ENCODE measurements around the gene DTWD2.

The DTWD2 gene

GRCh38 chr5:119011186-119011585 is 22.8 kb upstream of the DTWD2 start:
- H3K27ac ChIP-seq (replicated peaks; ENCODE audit: low read length): no peak overlapping the region
- no peak overlapping the region for H2BK15ac ChIP-seq (ENCODE audit: low read length)
- no peak for DNase-seq (ENCODE audit: low spot score)
- H2AFZ ChIP-seq (ENCODE audit: low read length): no peak overlapping the region
- H2AK5ac ChIP-seq (ENCODE audit: low read depth, low read length): no peak overlapping the region
- no peak overlapping the region for H3K23ac ChIP-seq (ENCODE audit: low read depth, low read length, poor library complexity)
- no peak overlapping the region for H3K18ac ChIP-seq (ENCODE audit: low read length)
- H2BK5ac ChIP-seq (ENCODE audit: low read length): peak overlapping the region; percentile 53
- peak overlapping the region; percentile 31 for H3K14ac ChIP-seq (ENCODE audit: low read length)
- WGBS, 2 donors (ENCODE audit: extremely low coverage in 2 of 2, insufficient read length in 2 of 2, insufficient replicate concordance in 1 of 2): no CpG with 5 or more reads among the region's 13 CpGs
- H4K8ac ChIP-seq (ENCODE audit: low read depth, low read length): no peak overlapping the region
- no peak overlapping the region for H3K4me3 ChIP-seq (ENCODE audit: low read length in 2 of 2)
- no peak overlapping the region for H2BK120ac ChIP-seq (ENCODE audit: low read depth, low read length)
- H3K9ac ChIP-seq (ENCODE audit: low read depth, low read length, poor library complexity): no peak overlapping the region
- no peaks in the 10 kb centered on the region for H3K4me1 ChIP-seq (ENCODE audit: control insufficient read depth in 2 of 2, insufficient read depth in 1 of 2, low read depth in 1 of 2, low read length in 2 of 2)
- H3K4me2 ChIP-seq (ENCODE audit: insufficient read depth, low read length, poor library complexity, severe bottlenecking): no peak overlapping the region
- H4K91ac ChIP-seq (ENCODE audit: low read depth, low read length, poor library complexity): no peak overlapping the region
- no peaks in the 10 kb centered on the region for H3K27me3 ChIP-seq (ENCODE audit: control insufficient read depth in 3 of 3, insufficient read depth in 3 of 3, low read depth in 1 of 3, low read length in 3 of 3)
- no peaks in the 10 kb centered on the region for H3K79me1 ChIP-seq (ENCODE audit: low read depth, low read length)
- H3K9me3 ChIP-seq (replicated peaks in 1 of 2; ENCODE audit: control insufficient read depth in 2 of 2, insufficient read depth in 1 of 2, low read depth in 1 of 2, low read length in 2 of 2): no peaks in the 10 kb centered on the region
- no peak overlapping the region for H2BK12ac ChIP-seq (ENCODE audit: low read length)
- no peaks in the 10 kb centered on the region for H3K36me3 ChIP-seq (replicated peaks in 1 of 2; ENCODE audit: control insufficient read depth in 2 of 2, insufficient read depth in 2 of 2, low read length in 2 of 2)
- H3K4ac ChIP-seq (ENCODE audit: low read length): no peak overlapping the region

GRCh38 chr5:119010206-119010605 is 21.9 kb upstream of the DTWD2 start:
- no CpG with 5 or more reads among the region's 6 CpGs for WGBS, 2 donors (ENCODE audit: extremely low coverage in 2 of 2, insufficient read length in 2 of 2, insufficient replicate concordance in 1 of 2)
- Histone ChIP-seq H3K4ac (ENCODE audit: low read length) (no peak overlapping the region), H3K9me3 (replicated peaks in 1 of 2; ENCODE audit: control insufficient read depth in 2 of 2, insufficient read depth in 1 of 2, low read depth in 1 of 2, low read length in 2 of 2) (no peaks in the 10 kb centered on the region), H2AK5ac (ENCODE audit: low read depth, low read length) (no peak overlapping the region), H3K14ac (ENCODE audit: low read length) (no peak overlapping the region), H3K4me3 (ENCODE audit: low read length in 2 of 2) (no peak overlapping the region), H3K9ac (ENCODE audit: low read depth, low read length, poor library complexity) (no peak overlapping the region), H2BK5ac (ENCODE audit: low read length) (no peak overlapping the region), H3K4me1 (ENCODE audit: control insufficient read depth in 2 of 2, insufficient read depth in 1 of 2, low read depth in 1 of 2, low read length in 2 of 2) (no peaks in the 10 kb centered on the region), H3K36me3 (replicated peaks in 1 of 2; ENCODE audit: control insufficient read depth in 2 of 2, insufficient read depth in 2 of 2, low read length in 2 of 2) (no peaks in the 10 kb centered on the region), H2BK120ac (ENCODE audit: low read depth, low read length) (no peak overlapping the region), H2BK15ac (ENCODE audit: low read length) (no peak overlapping the region), H3K23ac (ENCODE audit: low read depth, low read length, poor library complexity) (no peak overlapping the region), H2AFZ (ENCODE audit: low read length) (no peak overlapping the region), H3K27me3 (ENCODE audit: control insufficient read depth in 3 of 3, insufficient read depth in 3 of 3, low read depth in 1 of 3, low read length in 3 of 3) (no peaks in the 10 kb centered on the region), H3K27ac (replicated peaks; ENCODE audit: low read length) (no peak overlapping the region), H4K8ac (ENCODE audit: low read depth, low read length) (no peak overlapping the region), H3K79me1 (ENCODE audit: low read depth, low read length) (no peaks in the 10 kb centered on the region), H4K91ac (ENCODE audit: low read depth, low read length, poor library complexity) (no peak overlapping the region), H3K18ac (ENCODE audit: low read length) (no peak overlapping the region), H2BK12ac (ENCODE audit: low read length) (no peak overlapping the region), H3K4me2 (ENCODE audit: insufficient read depth, low read length, poor library complexity, severe bottlenecking) (no peak overlapping the region)
- no peak for DNase-seq (ENCODE audit: low spot score)

- Histone ChIP-seq H3K18ac (ENCODE audit: low read length) (no peak overlapping the region), H2BK15ac (ENCODE audit: low read length) (no peak overlapping the region), H4K8ac (ENCODE audit: low read depth, low read length) (no peak overlapping the region), H2BK120ac (ENCODE audit: low read depth, low read length) (no peak overlapping the region), H3K79me1 (ENCODE audit: low read depth, low read length) (no peaks in the 10 kb centered on the region), H2AK5ac (ENCODE audit: low read depth, low read length) (no peak overlapping the region), H3K4ac (ENCODE audit: low read length) (no peak overlapping the region), H2BK5ac (ENCODE audit: low read length) (no peak overlapping the region), H3K23ac (ENCODE audit: low read depth, low read length, poor library complexity) (no peak overlapping the region), H3K27ac (replicated peaks; ENCODE audit: low read length) (no peak overlapping the region), H3K9me3 (replicated peaks in 1 of 2; ENCODE audit: control insufficient read depth in 2 of 2, insufficient read depth in 1 of 2, low read depth in 1 of 2, low read length in 2 of 2) (no peaks in the 10 kb centered on the region), H3K9ac (ENCODE audit: low read depth, low read length, poor library complexity) (no peak overlapping the region), H2AFZ (ENCODE audit: low read length) (no peak overlapping the region), H3K36me3 (replicated peaks in 1 of 2; ENCODE audit: control insufficient read depth in 2 of 2, insufficient read depth in 2 of 2, low read length in 2 of 2) (no peaks in the 10 kb centered on the region), H3K14ac (ENCODE audit: low read length) (no peak overlapping the region), H3K4me2 (ENCODE audit: insufficient read depth, low read length, poor library complexity, severe bottlenecking) (no peak overlapping the region), H3K4me3 (ENCODE audit: low read length in 2 of 2) (no peak overlapping the region), H4K91ac (ENCODE audit: low read depth, low read length, poor library complexity) (no peak overlapping the region), H3K4me1 (ENCODE audit: control insufficient read depth in 2 of 2, insufficient read depth in 1 of 2, low read depth in 1 of 2, low read length in 2 of 2) (no peaks in the 10 kb centered on the region), H2BK12ac (ENCODE audit: low read length) (no peak overlapping the region), H3K27me3 (ENCODE audit: control insufficient read depth in 3 of 3, insufficient read depth in 3 of 3, low read depth in 1 of 3, low read length in 3 of 3) (no peaks in the 10 kb centered on the region)
- no CpG with 5 or more reads among the region's 1 CpG for WGBS, 2 donors (ENCODE audit: extremely low coverage in 2 of 2, insufficient read length in 2 of 2, insufficient replicate concordance in 1 of 2)
- no peak for DNase-seq (ENCODE audit: low spot score)
Observed at GRCh38 chr5:119009131-119009530, 20.8 kb upstream of the DTWD2 start.

GRCh38 chr5:118999696-119000095 is 11.3 kb upstream of the DTWD2 start:
- Histone ChIP-seq H2BK120ac (ENCODE audit: low read depth, low read length) (no peak overlapping the region), H2BK12ac (ENCODE audit: low read length) (no peak overlapping the region), H3K27me3 (ENCODE audit: control insufficient read depth in 3 of 3, insufficient read depth in 3 of 3, low read depth in 1 of 3, low read length in 3 of 3) (no peaks in the 10 kb centered on the region), H3K9me3 (replicated peaks in 1 of 2; ENCODE audit: control insufficient read depth in 2 of 2, insufficient read depth in 1 of 2, low read depth in 1 of 2, low read length in 2 of 2) (peaks cover 9 to 11% of the 10 kb centered on the region in 2 donors), H2AK5ac (ENCODE audit: low read depth, low read length) (no peak overlapping the region), H3K23ac (ENCODE audit: low read depth, low read length, poor library complexity) (no peak overlapping the region), H3K36me3 (replicated peaks in 1 of 2; ENCODE audit: control insufficient read depth in 2 of 2, insufficient read depth in 2 of 2, low read length in 2 of 2) (no peaks in the 10 kb centered on the region), H3K79me1 (ENCODE audit: low read depth, low read length) (no peaks in the 10 kb centered on the region), H3K4me1 (ENCODE audit: control insufficient read depth in 2 of 2, insufficient read depth in 1 of 2, low read depth in 1 of 2, low read length in 2 of 2) (no peaks in the 10 kb centered on the region), H3K9ac (ENCODE audit: low read depth, low read length, poor library complexity) (no peak overlapping the region), H3K18ac (ENCODE audit: low read length) (no peak overlapping the region), H3K4me2 (ENCODE audit: insufficient read depth, low read length, poor library complexity, severe bottlenecking) (no peak overlapping the region), H4K8ac (ENCODE audit: low read depth, low read length) (no peak overlapping the region), H4K91ac (ENCODE audit: low read depth, low read length, poor library complexity) (no peak overlapping the region), H2BK5ac (ENCODE audit: low read length) (no peak overlapping the region), H3K4ac (ENCODE audit: low read length) (no peak overlapping the region), H3K4me3 (ENCODE audit: low read length in 2 of 2) (no peak overlapping the region), H3K14ac (ENCODE audit: low read length) (no peak overlapping the region), H2BK15ac (ENCODE audit: low read length) (no peak overlapping the region), H2AFZ (ENCODE audit: low read length) (no peak overlapping the region), H3K27ac (replicated peaks; ENCODE audit: low read length) (no peak overlapping the region)
- WGBS, 2 donors (ENCODE audit: extremely low coverage in 2 of 2, insufficient read length in 2 of 2, insufficient replicate concordance in 1 of 2): no CpG with 5 or more reads among the region's 1 CpG
- no peak for DNase-seq (ENCODE audit: low spot score)

All from neuronal stem cell (in vitro differentiated cells).